ENCODE results near the gene DNAJC1. TPM values are rescaled to one million over a fixed set of nuclear protein-coding genes. Genes with fewer than 3 reads are reported as not detected.

Gene DNAJC1
- total RNA-seq, 2 experiments from 2014 or later = 21.4 to 22.4 TPM

- CTCF ChIA-PET = no interaction called here
- ATAC-seq (peak; percentile 49), DNase-seq (peak; percentile 37)
- Mint-ChIP-seq H3K36me3 (ENCODE audit: low read depth) (peaks cover 10% of the 10 kb centered on the region), H3K4me1 (ENCODE audit: low read depth) (peaks cover 15% of the 10 kb centered on the region), H3K9me3 (ENCODE audit: insufficient read depth) (no peaks in the 10 kb centered on the region), H3K27ac (peak overlapping the region; percentile 76), H3K4me3 (peak overlapping the region; percentile 25), H3K27me3 (ENCODE audit: low read depth) (no peaks in the 10 kb centered on the region)
- POLR2A ChIA-PET = no interaction called here
Observed at GRCh38 chr10:21764466-21765189, 238.9 kb downstream of the DNAJC1 start.

- Mint-ChIP-seq H3K36me3 (ENCODE audit: low read depth) (peaks cover 9% of the 10 kb centered on the region), H3K4me1 (ENCODE audit: low read depth) (peaks cover 14% of the 10 kb centered on the region), H3K4me3 (no peak overlapping the region), H3K9me3 (ENCODE audit: insufficient read depth) (no peaks in the 10 kb centered on the region), H3K27me3 (ENCODE audit: low read depth) (no peaks in the 10 kb centered on the region), H3K27ac (no peak overlapping the region)
- ChIA-PET CTCF (interaction anchor here (1.1 kb wide), 1 partner anchor 263 kb away, joined by 3 read pairs; no protein-coding TSS in a partner anchor), POLR2A (no interaction called here)
- no peak for ATAC-seq
- DNase-seq = no peak
Observed at GRCh38 chr10:21760332-21760731, 243.2 kb downstream of the DNAJC1 start.

GRCh38 chr10:21759232-21759631, 244.3 kb downstream of the DNAJC1 start:
- Mint-ChIP-seq H3K27ac (no peak overlapping the region), H3K4me3 (no peak overlapping the region), H3K36me3 (ENCODE audit: low read depth) (peaks cover 5% of the 10 kb centered on the region), H3K4me1 (ENCODE audit: low read depth) (peaks cover 6% of the 10 kb centered on the region), H3K27me3 (ENCODE audit: low read depth) (no peaks in the 10 kb centered on the region), H3K9me3 (ENCODE audit: insufficient read depth) (no peaks in the 10 kb centered on the region)
- ChIA-PET POLR2A (no interaction called here), CTCF (interaction anchor here (1.3 kb wide), 1 partner anchor 107 kb away, joined by 3 read pairs; no protein-coding TSS in a partner anchor)
- ATAC-seq (no peak), DNase-seq (no peak)

GRCh38 chr10:21758696-21759095, 244.8 kb downstream of the DNAJC1 start:
- Mint-ChIP-seq H3K9me3 (ENCODE audit: insufficient read depth) (no peaks in the 10 kb centered on the region), H3K27me3 (ENCODE audit: low read depth) (no peaks in the 10 kb centered on the region), H3K4me3 (no peak overlapping the region), H3K27ac (no peak overlapping the region), H3K4me1 (ENCODE audit: low read depth) (peaks cover under 1% of the 10 kb centered on the region), H3K36me3 (ENCODE audit: low read depth) (peaks cover 1% of the 10 kb centered on the region)
- DNase-seq = no peak
- ChIA-PET POLR2A (no interaction called here), CTCF (interaction anchor here (1.3 kb wide), 1 partner anchor 108 kb away, joined by 3 read pairs; no protein-coding TSS in a partner anchor)
- ATAC-seq = no peak

- no peaks in the 10 kb centered on the region for H3K4me1 Mint-ChIP-seq (ENCODE audit: low read depth)
- ATAC-seq (no peak), DNase-seq (no peak)
- ChIA-PET CTCF (interaction anchor here (1.3 to 1.5 kb wide), 2 partner anchors 26 to 108 kb away, joined by 3 to 5 read pairs; no protein-coding TSS in a partner anchor), POLR2A (no interaction called here)
- no peak overlapping the region for H3K4me3 Mint-ChIP-seq
- H3K27ac Mint-ChIP-seq = no peak overlapping the region
- no peaks in the 10 kb centered on the region for H3K27me3 Mint-ChIP-seq (ENCODE audit: low read depth)
- no peaks in the 10 kb centered on the region for H3K9me3 Mint-ChIP-seq (ENCODE audit: insufficient read depth)
- no peaks in the 10 kb centered on the region for H3K36me3 Mint-ChIP-seq (ENCODE audit: low read depth)
Observed at GRCh38 chr10:21758239-21758638, 245.3 kb downstream of the DNAJC1 start.

- Mint-ChIP-seq H3K36me3 (ENCODE audit: low read depth) (no peaks in the 10 kb centered on the region), H3K9me3 (ENCODE audit: insufficient read depth) (no peaks in the 10 kb centered on the region), H3K4me3 (no peak overlapping the region), H3K4me1 (ENCODE audit: low read depth) (no peaks in the 10 kb centered on the region), H3K27me3 (ENCODE audit: low read depth) (no peaks in the 10 kb centered on the region), H3K27ac (no peak overlapping the region)
- ATAC-seq = no peak
- ChIA-PET POLR2A (no interaction called here), CTCF (interaction anchor here (1.5 kb wide), 1 partner anchor 25 kb away, joined by 5 read pairs; no protein-coding TSS in a partner anchor)
- DNase-seq = no peak
Observed at GRCh38 chr10:21757185-21757901, 246.2 kb downstream of the DNAJC1 start.

GRCh38 chr10:21756707-21757106, 246.8 kb downstream of the DNAJC1 start:
- no peak for DNase-seq
- no peaks in the 10 kb centered on the region for H3K27me3 Mint-ChIP-seq (ENCODE audit: low read depth)

GRCh38 chr10:21754410-21755011, 249.0 kb downstream of the DNAJC1 start:
- ChIA-PET CTCF (no interaction called here), POLR2A (interaction anchor here (0.7 kb wide), 1 partner anchor 105 kb away, joined by 3 read pairs; no protein-coding TSS in a partner anchor)
- Mint-ChIP-seq H3K27ac (no peak overlapping the region), H3K27me3 (ENCODE audit: low read depth) (no peaks in the 10 kb centered on the region), H3K36me3 (ENCODE audit: low read depth) (no peaks in the 10 kb centered on the region), H3K4me3 (no peak overlapping the region), H3K9me3 (ENCODE audit: insufficient read depth) (no peaks in the 10 kb centered on the region), H3K4me1 (ENCODE audit: low read depth) (no peaks in the 10 kb centered on the region)
- DNase-seq (no peak), ATAC-seq (no peak)

More at GRCh38 chr10:21756707-21757106, 246.8 kb downstream of the DNAJC1 start:
- no peaks in the 10 kb centered on the region for H3K4me1 Mint-ChIP-seq (ENCODE audit: low read depth)
- no peak for ATAC-seq
- H3K9me3 Mint-ChIP-seq (ENCODE audit: insufficient read depth) = no peaks in the 10 kb centered on the region
- CTCF ChIA-PET = interaction anchor here (1.5 kb wide), 1 partner anchor 24 kb away, joined by 5 read pairs; no protein-coding TSS in a partner anchor
- POLR2A ChIA-PET = no interaction called here
- no peaks in the 10 kb centered on the region for H3K36me3 Mint-ChIP-seq (ENCODE audit: low read depth)
- no peak overlapping the region for H3K27ac Mint-ChIP-seq
- no peak overlapping the region for H3K4me3 Mint-ChIP-seq

- no peak for DNase-seq
- H3K27me3 Mint-ChIP-seq (ENCODE audit: low read depth) = no peaks in the 10 kb centered on the region
Observed at GRCh38 chr10:21753497-21754270, 249.8 kb downstream of the DNAJC1 start.

GRCh38 chr10:21751341-21752310, 251.9 kb downstream of the DNAJC1 start:
- H3K27me3 Mint-ChIP-seq (ENCODE audit: low read depth) = no peaks in the 10 kb centered on the region
- H3K4me1 Mint-ChIP-seq (ENCODE audit: low read depth) = peaks cover 10% of the 10 kb centered on the region
- DNase-seq = no peak
- H3K27ac Mint-ChIP-seq = no peak overlapping the region
- H3K4me3 Mint-ChIP-seq = no peak overlapping the region
- H3K9me3 Mint-ChIP-seq (ENCODE audit: insufficient read depth) = no peaks in the 10 kb centered on the region
- ChIA-PET POLR2A (no interaction called here), CTCF (interaction anchor here (1.0 to 1.1 kb wide), 2 partner anchors 19 to 255 kb away, joined by 3 to 5 read pairs; no protein-coding TSS in a partner anchor)
- peaks cover 4% of the 10 kb centered on the region for H3K36me3 Mint-ChIP-seq (ENCODE audit: low read depth)
- ATAC-seq = no peak

More at GRCh38 chr10:21753497-21754270, 249.8 kb downstream of the DNAJC1 start:
- Mint-ChIP-seq H3K36me3 (ENCODE audit: low read depth) (no peaks in the 10 kb centered on the region), H3K9me3 (ENCODE audit: insufficient read depth) (no peaks in the 10 kb centered on the region), H3K27ac (no peak overlapping the region), H3K4me3 (no peak overlapping the region), H3K4me1 (ENCODE audit: low read depth) (no peaks in the 10 kb centered on the region)
- POLR2A ChIA-PET = interaction anchor here (0.7 kb wide), 1 partner anchor 104 kb away, joined by 3 read pairs; no protein-coding TSS in a partner anchor
- ATAC-seq = no peak
- CTCF ChIA-PET = no interaction called here

Data from activated CD8-positive, alpha-beta T cell treated with anti-CD3 and anti-CD28 coated beads, Interleukin-2, amount 10 ng/mL, durations not matched to agents 7 days and 5 days (primary cell).